Fibroblast of pulmonary artery (primary cell): ENCODE data around the gene POC1B.

ENCODE experiments used
- DNase-seq: peaks from one replicate; pipeline ENCODE4 v3.0.0-alpha.2; 2010; ENCODE audit warnings: low read depth
- H3K4me3 ChIP-seq: replicated peaks from 2 replicates; pipeline ENCODE4 v1.5.1; 2011; ENCODE audit warnings: low read depth, mild to moderate bottlenecking, control low read depth, low read length, moderate library complexity
- CTCF ChIP-seq: IDR thresholded peaks from 2 replicates; pipeline ENCODE4 v1.5.1; 2011; ENCODE audit warnings: mild to moderate bottlenecking, control low read depth, low read length, inconsistent platforms; ENCODE audit errors: missing control alignments

Gene POC1B

GRCh38 chr12:89393551-89394121, 132.2 kb downstream of the POC1B start:
- peak; percentile 35 for DNase-seq
- TF ChIP-seq CTCF = no peak

GRCh38 chr12:89392391-89392790, 133.5 kb downstream of the POC1B start:
- no peak for TF ChIP-seq CTCF
- H3K4me3 ChIP-seq = no peak overlapping the region
- no peak for DNase-seq

More at GRCh38 chr12:89393551-89394121, 132.2 kb downstream of the POC1B start:
- no peak overlapping the region for H3K4me3 ChIP-seq

DNA sequence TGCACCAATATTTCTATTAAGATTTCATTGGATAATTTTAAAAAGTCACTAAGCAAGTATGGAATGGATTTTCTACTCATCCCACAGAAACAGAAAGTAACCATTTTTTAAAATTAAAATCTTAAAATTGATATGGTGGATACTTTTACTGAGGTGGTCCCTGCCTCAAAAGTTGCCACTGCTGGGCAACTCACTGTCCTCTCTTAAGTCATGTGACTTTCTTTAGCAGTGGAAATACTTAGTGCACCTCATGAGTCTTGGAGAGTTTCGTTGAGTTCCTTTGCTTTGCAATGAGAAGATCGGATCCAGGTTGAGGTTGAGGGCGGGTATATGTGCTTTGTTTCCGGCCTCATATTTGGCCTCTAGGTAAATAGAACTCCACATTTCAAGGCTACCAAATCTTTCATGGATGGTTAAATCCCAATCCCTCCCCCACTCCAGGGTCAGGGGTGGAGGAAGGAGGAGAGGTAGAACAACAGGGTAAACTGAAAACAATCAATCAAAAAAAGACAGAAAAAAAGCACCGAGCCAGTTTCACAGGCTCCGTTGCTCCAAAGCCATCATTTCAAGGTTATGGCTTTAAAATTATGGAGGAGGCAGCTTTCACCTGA, 134.0 kb downstream of the POC1B start:
- TF ChIP-seq CTCF = no peak
- H3K4me3 ChIP-seq = no peak overlapping the region
- no peak for DNase-seq

DNA sequence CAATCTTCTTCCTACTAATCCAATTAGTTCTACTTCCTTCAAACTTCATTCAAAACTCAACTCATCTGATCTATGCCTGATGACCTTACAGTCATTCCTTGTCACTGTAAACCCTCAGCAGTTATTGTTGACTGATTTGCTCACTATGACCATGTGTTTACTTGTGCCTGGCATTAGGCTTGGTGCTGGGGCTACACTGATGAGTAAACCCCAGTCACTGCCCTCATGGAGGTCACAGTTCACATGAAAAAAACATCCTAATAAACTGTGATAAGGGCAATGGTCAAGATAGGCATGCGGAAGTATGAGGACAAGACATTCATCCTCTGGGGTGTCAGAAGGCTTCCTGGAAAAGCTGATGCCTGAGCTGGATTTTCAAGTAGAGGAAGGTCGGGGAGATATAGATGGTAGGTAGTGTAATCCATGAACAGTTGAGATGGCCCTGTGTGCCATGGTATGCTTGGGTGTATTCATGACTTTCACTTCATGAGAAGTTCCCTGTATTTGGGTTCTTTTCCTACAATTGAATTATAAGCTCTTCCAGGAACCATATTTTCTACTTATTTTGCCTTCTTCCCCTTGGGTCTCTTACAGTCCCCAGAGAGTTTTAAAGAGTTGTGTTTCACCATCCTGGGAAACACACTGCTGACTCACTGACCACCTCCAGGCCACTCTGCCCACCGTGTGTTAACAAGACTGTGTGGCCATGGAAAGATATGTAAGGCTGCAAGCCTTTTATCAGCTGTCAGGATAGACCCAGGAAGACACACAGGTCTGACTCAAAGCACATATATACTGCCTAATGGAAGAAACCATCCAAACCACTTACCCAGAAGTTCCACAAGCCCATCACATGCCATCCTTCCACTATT, 134.8 kb downstream of the POC1B start:
- no peak overlapping the region for H3K4me3 ChIP-seq
- no peak for TF ChIP-seq CTCF
- DNase-seq = peak; percentile 81

- no peak overlapping the region for H3K4me3 ChIP-seq
- DNase-seq = peak; percentile 87
- no peak for TF ChIP-seq CTCF
These were observed 135.8 kb downstream of the POC1B start for GRCh38 chr12:89389755-89390661.

- DNase-seq = no peak
- no peak overlapping the region for H3K4me3 ChIP-seq
- no peak for TF ChIP-seq CTCF
These were observed 139.7 kb downstream of the POC1B start for GRCh38 chr12:89386138-89386537.
